ENCODE data around the gene SARS1.

SARS1 gene, protein sequence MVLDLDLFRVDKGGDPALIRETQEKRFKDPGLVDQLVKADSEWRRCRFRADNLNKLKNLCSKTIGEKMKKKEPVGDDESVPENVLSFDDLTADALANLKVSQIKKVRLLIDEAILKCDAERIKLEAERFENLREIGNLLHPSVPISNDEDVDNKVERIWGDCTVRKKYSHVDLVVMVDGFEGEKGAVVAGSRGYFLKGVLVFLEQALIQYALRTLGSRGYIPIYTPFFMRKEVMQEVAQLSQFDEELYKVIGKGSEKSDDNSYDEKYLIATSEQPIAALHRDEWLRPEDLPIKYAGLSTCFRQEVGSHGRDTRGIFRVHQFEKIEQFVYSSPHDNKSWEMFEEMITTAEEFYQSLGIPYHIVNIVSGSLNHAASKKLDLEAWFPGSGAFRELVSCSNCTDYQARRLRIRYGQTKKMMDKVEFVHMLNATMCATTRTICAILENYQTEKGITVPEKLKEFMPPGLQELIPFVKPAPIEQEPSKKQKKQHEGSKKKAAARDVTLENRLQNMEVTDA

DNA sequence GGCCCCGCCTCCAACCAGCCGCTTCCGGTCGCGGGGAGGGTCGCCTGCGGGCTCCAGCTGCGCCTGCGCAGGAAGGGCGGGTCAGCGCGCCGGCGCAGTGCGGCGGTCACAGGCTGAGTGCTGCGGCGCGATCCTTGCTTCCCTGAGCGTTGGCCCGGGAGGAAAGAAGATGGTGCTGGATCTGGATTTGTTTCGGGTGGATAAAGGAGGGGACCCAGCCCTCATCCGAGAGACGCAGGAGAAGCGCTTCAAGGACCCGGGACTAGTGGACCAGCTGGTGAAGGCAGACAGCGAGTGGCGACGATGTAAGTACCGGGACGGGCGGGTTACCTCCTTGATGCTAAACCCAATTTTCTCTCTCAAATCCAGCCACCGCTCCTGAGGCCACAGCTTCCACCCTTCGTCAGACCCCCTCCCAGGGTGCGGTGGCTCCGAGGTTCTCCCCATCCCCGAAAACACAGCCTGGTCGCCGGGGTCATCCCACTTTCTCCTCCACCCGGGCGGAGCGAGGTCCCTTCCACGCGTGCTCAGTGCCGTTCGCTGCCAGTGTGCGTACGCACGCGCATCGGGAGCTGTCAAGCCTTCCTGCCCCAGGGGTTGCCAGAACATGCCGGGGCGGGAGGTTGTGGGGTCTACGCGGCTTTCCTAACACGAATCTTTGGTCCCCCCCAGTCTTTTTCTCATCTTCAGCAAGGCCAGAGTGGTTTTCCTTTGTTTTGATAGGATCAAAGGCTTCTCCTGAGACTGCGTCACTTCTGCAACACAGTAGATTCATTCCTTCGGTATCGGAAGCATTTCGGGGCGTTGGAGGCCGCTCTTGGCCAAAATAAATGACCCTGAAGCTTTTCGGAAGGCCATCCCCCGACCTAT lies at the start of gene SARS1:
SARS1 (plus strand) TSS at position 95 of the 870 bp plus-strand sequence; CDS start at position 170, 75 bp downstream.
- DNase-seq (ENCODE audit: low spot score) (peak; percentile 80), ATAC-seq (ENCODE audit: low read depth) (peak; percentile 78)
- H3K27me3 ChIP-seq (ENCODE audit: insufficient read depth, poor library complexity, severe bottlenecking), result no peaks in the 10 kb centered on the region
- no peaks in the 10 kb centered on the region for H3K9me3 ChIP-seq (ENCODE audit: severe bottlenecking)
- TF ChIP-seq, protein P1, sequence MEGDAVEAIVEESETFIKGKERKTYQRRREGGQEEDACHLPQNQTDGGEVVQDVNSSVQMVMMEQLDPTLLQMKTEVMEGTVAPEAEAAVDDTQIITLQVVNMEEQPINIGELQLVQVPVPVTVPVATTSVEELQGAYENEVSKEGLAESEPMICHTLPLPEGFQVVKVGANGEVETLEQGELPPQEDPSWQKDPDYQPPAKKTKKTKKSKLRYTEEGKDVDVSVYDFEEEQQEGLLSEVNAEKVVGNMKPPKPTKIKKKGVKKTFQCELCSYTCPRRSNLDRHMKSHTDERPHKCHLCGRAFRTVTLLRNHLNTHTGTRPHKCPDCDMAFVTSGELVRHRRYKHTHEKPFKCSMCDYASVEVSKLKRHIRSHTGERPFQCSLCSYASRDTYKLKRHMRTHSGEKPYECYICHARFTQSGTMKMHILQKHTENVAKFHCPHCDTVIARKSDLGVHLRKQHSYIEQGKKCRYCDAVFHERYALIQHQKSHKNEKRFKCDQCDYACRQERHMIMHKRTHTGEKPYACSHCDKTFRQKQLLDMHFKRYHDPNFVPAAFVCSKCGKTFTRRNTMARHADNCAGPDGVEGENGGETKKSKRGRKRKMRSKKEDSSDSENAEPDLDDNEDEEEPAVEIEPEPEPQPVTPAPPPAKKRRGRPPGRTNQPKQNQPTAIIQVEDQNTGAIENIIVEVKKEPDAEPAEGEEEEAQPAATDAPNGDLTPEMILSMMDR (IDR thresholded peaks at IDR 0.05; ENCODE audit: poor library complexity, severe bottlenecking), result no peak
- H3K27ac ChIP-seq (ENCODE audit: poor library complexity, severe bottlenecking), result peak within 1 kb of the TSS; percentile 68
- H3K4me3 ChIP-seq (ENCODE audit: severe bottlenecking), result peak within 1 kb of the TSS; percentile 65
- H3K4me1 ChIP-seq (ENCODE audit: insufficient read depth, poor library complexity, severe bottlenecking), result peaks cover 39% of the 10 kb centered on the region
- H3K36me3 ChIP-seq (ENCODE audit: low read depth), result peaks cover 42% of the 10 kb centered on the region

DNA sequence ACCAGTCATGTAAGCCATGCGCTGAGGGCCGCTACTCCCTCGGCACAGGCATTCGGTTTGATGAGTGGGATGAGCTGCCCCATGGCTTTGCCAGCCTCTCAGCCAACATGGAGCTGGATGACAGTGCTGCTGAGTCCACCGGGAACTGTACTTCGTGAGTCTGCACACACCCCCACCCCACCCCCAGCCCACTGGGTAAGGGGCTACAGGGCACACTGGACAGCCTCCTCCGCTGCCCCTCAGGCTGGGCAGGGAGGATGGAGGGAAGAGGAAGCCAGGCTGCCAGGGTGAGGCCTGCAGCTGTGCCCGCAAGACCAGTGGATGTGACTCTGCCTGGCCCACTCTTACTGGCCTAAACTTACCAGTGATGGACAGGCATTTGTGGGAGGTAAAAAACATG lies 49.2 kb upstream of the SARS1 start:
- ATAC-seq (ENCODE audit: low read depth), result no peak
- Histone ChIP-seq H3K4me1 (ENCODE audit: insufficient read depth, poor library complexity, severe bottlenecking) (peaks cover 8% of the 10 kb centered on the region), H3K27me3 (ENCODE audit: insufficient read depth, poor library complexity, severe bottlenecking) (no peaks in the 10 kb centered on the region), H3K9me3 (ENCODE audit: severe bottlenecking) (no peaks in the 10 kb centered on the region), H3K27ac (ENCODE audit: poor library complexity, severe bottlenecking) (no peak overlapping the region), H3K4me3 (ENCODE audit: severe bottlenecking) (no peak overlapping the region), H3K36me3 (ENCODE audit: low read depth) (no peaks in the 10 kb centered on the region)
- DNase-seq (ENCODE audit: low spot score), result no peak
- TF ChIP-seq, protein P1 (IDR thresholded peaks at IDR 0.05; ENCODE audit: poor library complexity, severe bottlenecking), result no peak

DNA sequence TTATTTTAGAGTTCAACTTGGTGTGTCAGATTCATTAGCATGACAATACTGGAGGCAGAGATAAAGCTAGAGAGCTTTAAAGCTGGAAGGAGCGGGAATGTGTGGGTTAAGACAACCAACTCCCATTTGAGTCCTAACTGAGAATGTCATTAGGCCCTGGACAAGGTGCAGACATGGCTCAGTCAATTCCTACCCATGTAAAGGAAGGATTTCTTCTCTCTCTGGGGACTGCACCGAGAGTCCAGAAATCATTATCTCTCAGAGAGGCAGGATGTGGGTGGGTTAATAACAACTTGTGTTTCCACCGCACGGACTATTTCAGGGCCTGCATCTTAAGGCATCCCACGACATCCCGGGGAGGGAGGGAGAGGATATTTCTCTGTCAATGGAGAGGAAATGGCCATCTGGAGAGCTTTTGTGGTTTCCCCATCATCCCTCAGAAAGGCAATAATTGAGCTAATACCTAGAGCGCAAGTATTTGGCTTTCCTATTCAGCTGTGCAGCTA lies 46.7 kb upstream of the SARS1 start:
- Histone ChIP-seq H3K27me3 (ENCODE audit: insufficient read depth, poor library complexity, severe bottlenecking) (no peaks in the 10 kb centered on the region), H3K27ac (ENCODE audit: poor library complexity, severe bottlenecking) (no peak overlapping the region), H3K4me1 (ENCODE audit: insufficient read depth, poor library complexity, severe bottlenecking) (peaks cover 4% of the 10 kb centered on the region), H3K9me3 (ENCODE audit: severe bottlenecking) (no peaks in the 10 kb centered on the region), H3K36me3 (ENCODE audit: low read depth) (no peaks in the 10 kb centered on the region), H3K4me3 (ENCODE audit: severe bottlenecking) (no peak overlapping the region)
- DNase-seq (ENCODE audit: low spot score) (no peak), ATAC-seq (ENCODE audit: low read depth) (no peak)
- TF ChIP-seq, protein P1 (IDR thresholded peaks at IDR 0.05; ENCODE audit: poor library complexity, severe bottlenecking), result no peak

DNA sequence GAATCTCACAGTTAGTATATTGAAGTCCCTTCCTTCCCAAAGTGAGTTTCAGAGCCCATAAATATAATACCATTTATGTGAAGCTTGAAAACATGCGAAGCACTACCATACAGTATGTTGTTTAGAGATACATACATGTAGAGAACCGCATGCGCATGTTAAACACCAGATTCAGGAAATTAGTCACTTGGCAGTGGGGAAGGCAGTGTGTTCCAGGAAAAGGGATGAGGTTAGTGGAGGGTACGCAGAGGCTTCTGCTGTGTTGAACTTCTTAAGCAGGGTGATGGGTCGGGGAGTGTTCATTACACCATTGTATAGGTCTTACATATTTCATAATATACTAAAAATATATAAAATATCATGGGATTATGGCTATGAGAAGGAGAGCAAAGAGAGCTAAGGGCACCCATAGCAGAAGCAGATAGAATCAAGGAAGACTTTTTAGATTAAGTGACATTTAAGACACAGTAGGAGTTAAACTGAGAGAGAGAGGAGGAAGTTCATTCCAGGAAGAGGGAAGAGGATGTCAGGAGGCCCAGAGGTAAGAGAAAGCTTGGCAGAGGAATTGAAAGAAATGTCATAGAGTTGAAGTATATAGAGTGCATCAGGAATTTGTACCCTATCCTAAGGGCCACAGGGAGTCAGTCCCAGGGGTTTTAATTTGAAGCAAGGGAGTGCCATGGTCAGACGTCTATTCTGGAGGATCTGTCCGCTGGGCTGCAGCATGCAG lies 43.5 kb upstream of the SARS1 start:
- TF ChIP-seq, protein P1 (IDR thresholded peaks at IDR 0.05; ENCODE audit: poor library complexity, severe bottlenecking), result no peak
- Histone ChIP-seq H3K27me3 (ENCODE audit: insufficient read depth, poor library complexity, severe bottlenecking) (no peaks in the 10 kb centered on the region), H3K4me1 (ENCODE audit: insufficient read depth, poor library complexity, severe bottlenecking) (no peaks in the 10 kb centered on the region), H3K9me3 (ENCODE audit: severe bottlenecking) (no peaks in the 10 kb centered on the region), H3K4me3 (ENCODE audit: severe bottlenecking) (no peak overlapping the region), H3K36me3 (ENCODE audit: low read depth) (no peaks in the 10 kb centered on the region), H3K27ac (ENCODE audit: poor library complexity, severe bottlenecking) (no peak overlapping the region)
- ATAC-seq (ENCODE audit: low read depth) (no peak), DNase-seq (ENCODE audit: low spot score) (no peak)
